ENCODE measurements around the gene ACMSD. TPM values are rescaled to one million over a fixed set of nuclear protein-coding genes. Genes with fewer than 3 reads are reported as not detected.

Gene ACMSD
- total and polyA plus RNA-seq, 2 of the 13 experiments (the other 11 are each of a cell fraction or from before 2014, with no cell fraction given): not detected

- TF ChIP-seq THAP11 (CRISPR knock-in tag; IDR thresholded peaks at IDR 0.05): peak; percentile 95
- TF ChIP-seq XBP1 (CRISPR knock-in tag; IDR thresholded peaks at IDR 0.05): no peak
- TF ChIP-seq ZSCAN9 (CRISPR knock-in tag; IDR thresholded peaks at IDR 0.05; ENCODE audit: borderline replicate concordance): 0 out of 2 replicates have a peak, but pooled peaks have one; percentile 77
- peak; percentile 84 for TF ChIP-seq REL (CRISPR knock-in tag; conservative IDR thresholded peaks at IDR 0.05)
- peak; percentile 53 for TF ChIP-seq GABPA (IDR thresholded peaks at IDR 0.05; ENCODE audit: low read depth, low read length)
- TF ChIP-seq GABPA (CRISPR knock-in tag; IDR thresholded peaks at IDR 0.05; ENCODE audit: low read depth): peak; percentile 83
- 0 out of 2 replicates have a peak, but pooled peaks have one; percentile 56 for TF ChIP-seq ZNF780A (CRISPR knock-in tag; IDR thresholded peaks at IDR 0.05)
- peak; percentile 3; the same call in 1 of the 2 replicates for TF ChIP-seq HHEX (CRISPR knock-in tag; IDR thresholded peaks at IDR 0.05)
- peak; percentile 84 for TF ChIP-seq CEBPB (IDR thresholded peaks at IDR 0.05; ENCODE audit: borderline replicate concordance, low read depth, low read length)
- TF ChIP-seq KLF15 (CRISPR knock-in tag; IDR thresholded peaks at IDR 0.05; ENCODE audit: borderline replicate concordance): peak; percentile 28
- peak; percentile 40 for TF ChIP-seq DBP (CRISPR knock-in tag; IDR thresholded peaks at IDR 0.05; ENCODE audit: not compliant biosample characterization)
- peak; percentile 51; the same call in 1 of the 2 replicates for TF ChIP-seq ZNF232 (CRISPR knock-in tag; IDR thresholded peaks at IDR 0.05; ENCODE audit: borderline replicate concordance)
- no peak for TF ChIP-seq BCL6 (CRISPR knock-in tag; IDR thresholded peaks at IDR 0.05)
- TF ChIP-seq ZNF792 (CRISPR knock-in tag; IDR thresholded peaks at IDR 0.05): peak; percentile 68
- TF ChIP-seq ZNF552 (CRISPR knock-in tag; IDR thresholded peaks at IDR 0.05; ENCODE audit: borderline replicate concordance): no peak
- peak; percentile 76; the same call in 1 of the 2 replicates for TF ChIP-seq ZNF614 (CRISPR knock-in tag; IDR thresholded peaks at IDR 0.05; ENCODE audit: borderline replicate concordance)
- TF ChIP-seq ZMYM4 (CRISPR knock-in tag; IDR thresholded peaks at IDR 0.05): peak; percentile 89
- peak; percentile 89; the same call in 1 of the 2 replicates for TF ChIP-seq THAP9 (CRISPR knock-in tag; IDR thresholded peaks at IDR 0.05; ENCODE audit: borderline replicate concordance)
- TF ChIP-seq ZNF253 (CRISPR knock-in tag; IDR thresholded peaks at IDR 0.05; ENCODE audit: borderline replicate concordance): 0 out of 2 replicates have a peak, but pooled peaks have one; percentile 28
- TF ChIP-seq ZBTB7B (CRISPR knock-in tag; IDR thresholded peaks at IDR 0.05): peak; percentile 72; the same call in 1 of the 2 replicates
- TF ChIP-seq YY1 (IDR thresholded peaks at IDR 0.05; ENCODE audit: insufficient read depth, insufficient replicate concordance, low read depth, low read length): peak; percentile 97
- TF ChIP-seq SOX6 (IDR thresholded peaks at IDR 0.05): no peak
- TF ChIP-seq SOX6 (CRISPR knock-in tag; IDR thresholded peaks at IDR 0.05): peak; percentile 54
- 0 out of 2 replicates have a peak, but pooled peaks have one; percentile 31 for TF ChIP-seq MYPOP (CRISPR knock-in tag; IDR thresholded peaks at IDR 0.05)
- no peak for TF ChIP-seq HOXA7 (CRISPR knock-in tag; IDR thresholded peaks at IDR 0.05)
- 0 out of 2 replicates have a peak, but pooled peaks have one; percentile 75 for TF ChIP-seq ZNF850 (CRISPR knock-in tag; conservative IDR thresholded peaks at IDR 0.05)
Measured at GRCh38 chr2:134918526-134919340, 80.3 kb downstream of the ACMSD start, which contains the start of gene CCNT2 (continued).
